Trophoblast cell (in vitro differentiated cells and primary cell): ENCODE results near the gene LRRC4.

Experiments used
- DNase-seq, 2 donors: peaks; one replicate each; pipeline ENCODE4 v3.0.0-alpha.2; 2016
- H2AFZ ChIP-seq: 2 replicates; pipeline ENCODE4 v1.6.1; 2013; ENCODE audit warnings: low read length, moderate library complexity, mild to moderate bottlenecking; ENCODE audit not compliant: insufficient read depth, poor library complexity
- H2AK5ac ChIP-seq: 2 replicates; pipeline ENCODE4 v1.6.1; 2013; ENCODE audit warnings: mild to moderate bottlenecking, low read length
- H2BK120ac ChIP-seq: 2 replicates; pipeline ENCODE4 v1.6.1; 2013; ENCODE audit warnings: low read length, mild to moderate bottlenecking, moderate library complexity; ENCODE audit not compliant: insufficient read depth, poor library complexity
- H2BK12ac ChIP-seq: 2 replicates; pipeline ENCODE4 v1.6.1; 2013; ENCODE audit warnings: mild to moderate bottlenecking, low read length, moderate library complexity
- H2BK5ac ChIP-seq: 2 replicates; pipeline ENCODE4 v1.6.1; 2013; ENCODE audit warnings: low read length, low read depth, moderate library complexity, mild to moderate bottlenecking; ENCODE audit not compliant: poor library complexity
- H3K14ac ChIP-seq: 2 replicates; pipeline ENCODE4 v1.6.1; 2013; ENCODE audit warnings: mild to moderate bottlenecking, low read length
- H3K18ac ChIP-seq: 2 replicates; pipeline ENCODE4 v1.6.1; 2013; ENCODE audit warnings: mild to moderate bottlenecking, low read length
- H3K23ac ChIP-seq: 2 replicates; pipeline ENCODE4 v1.6.1; 2013; ENCODE audit warnings: low read length
- H3K27ac ChIP-seq: 2 replicates; pipeline ENCODE4 v1.5.1; 2013; ENCODE audit warnings: low read depth, mild to moderate bottlenecking, inconsistent platforms, low read length, moderate library complexity
- H3K27me3 ChIP-seq: 2 replicates; pipeline ENCODE4 v1.6.1; 2013; ENCODE audit warnings: inconsistent platforms, mild to moderate bottlenecking, low read length, moderate library complexity; ENCODE audit not compliant: insufficient read depth
- H3K36me3 ChIP-seq, 2 experiments: 1 replicate in 1 of 2; 2 replicates in 1 of 2; pipeline ENCODE4 v1.6.1; 2013; ENCODE audit warnings: low read length in 2 of 2, mild to moderate bottlenecking in 2 of 2, moderate library complexity in 1 of 2; ENCODE audit not compliant: insufficient read depth in 2 of 2, control insufficient read depth in 1 of 2
- H3K4ac ChIP-seq: 2 replicates; pipeline ENCODE4 v1.6.1; 2013; ENCODE audit warnings: low read depth, mild to moderate bottlenecking, low read length, moderate library complexity
- H3K4me1 ChIP-seq, 2 experiments: 1 replicate in 1 of 2; 2 replicates in 1 of 2; pipeline ENCODE4 v1.6.1; 2013; ENCODE audit warnings: low read length in 2 of 2, mild to moderate bottlenecking in 2 of 2, moderate library complexity in 1 of 2; ENCODE audit not compliant: insufficient read depth in 2 of 2, control insufficient read depth in 1 of 2
- H3K4me2 ChIP-seq: 2 replicates; pipeline ENCODE4 v1.6.1; 2013; ENCODE audit warnings: inconsistent platforms, mild to moderate bottlenecking, low read length, moderate library complexity
- H3K4me3 ChIP-seq: 2 replicates; pipeline ENCODE4 v1.5.1; 2013; ENCODE audit warnings: mild to moderate bottlenecking, low read depth, low read length, inconsistent platforms
- H3K79me1 ChIP-seq: one replicate; pipeline ENCODE4 v1.6.1; 2013; ENCODE audit warnings: low read length
- H3K79me2 ChIP-seq: 2 replicates; pipeline ENCODE4 v1.6.1; 2013; ENCODE audit warnings: low read length, mild to moderate bottlenecking; ENCODE audit not compliant: control insufficient read depth, insufficient read depth, poor library complexity
- H3K9ac ChIP-seq: 2 replicates; pipeline ENCODE4 v1.6.1; 2013; ENCODE audit warnings: mild to moderate bottlenecking, low read length
- H3K9me3 ChIP-seq: 2 replicates; pipeline ENCODE4 v1.6.1; 2013; ENCODE audit warnings: low read depth, mild to moderate bottlenecking, control low read depth, inconsistent platforms, low read length; ENCODE audit not compliant: insufficient read depth
- H4K12ac ChIP-seq: 2 replicates; pipeline ENCODE4 v1.6.1; 2013; ENCODE audit warnings: low read depth, mild to moderate bottlenecking, low read length, moderate library complexity
- H4K8ac ChIP-seq: 2 replicates; pipeline ENCODE4 v1.6.1; 2013; ENCODE audit warnings: low read depth, mild to moderate bottlenecking, low read length, moderate library complexity
- H4K91ac ChIP-seq: one replicate; pipeline ENCODE4 v1.6.1; 2013; ENCODE audit warnings: low read depth, mild to moderate bottlenecking, low read length, moderate library complexity
- WGBS: extraction: QIAGEN DNeasy Blood & Tissue Kit; methylation state at CpG from one replicate; pipeline ENCODE4 v1.1.7; 2013; ENCODE audit warnings: missing lambda C conversion rate; ENCODE audit not compliant: insufficient read length, insufficient coverage; ENCODE audit errors: extremely low coverage; 5-methylcytosine and 5-hydroxymethylcytosine counted together

Gene LRRC4

GRCh38 chr7:128036226-128036940 lies 5.1 kb upstream of the LRRC4 start:
- H4K8ac ChIP-seq: no peak overlapping the region
- no CpG with 5 or more reads among the region's 4 CpGs for WGBS
- H2AFZ ChIP-seq: no peak overlapping the region
- no peak overlapping the region for H2BK5ac ChIP-seq
- H3K18ac ChIP-seq: no peak overlapping the region
- H2AK5ac ChIP-seq: no peak overlapping the region
- H3K4me3 ChIP-seq: no peak overlapping the region
- H3K27ac ChIP-seq: no peak overlapping the region
- H3K79me1 ChIP-seq: no peaks in the 10 kb centered on the region
- no peak overlapping the region for H3K4ac ChIP-seq
- H3K4me1 ChIP-seq: peaks cover 3 to 6% of the 10 kb centered on the region in 2 experiments
- H3K27me3 ChIP-seq: peaks cover 6% of the 10 kb centered on the region
- no peak overlapping the region for H4K91ac ChIP-seq
- no peak for DNase-seq
- H3K36me3 ChIP-seq: peaks cover 0 to 5% of the 10 kb centered on the region in 2 experiments
- H4K12ac ChIP-seq: no peak overlapping the region
- no peak overlapping the region for H2BK120ac ChIP-seq
- H3K14ac ChIP-seq: no peak overlapping the region
- no peak overlapping the region for H2BK12ac ChIP-seq
- no peak overlapping the region for H3K9ac ChIP-seq
- H3K79me2 ChIP-seq: no peaks in the 10 kb centered on the region
- no peak overlapping the region for H3K23ac ChIP-seq
- H3K4me2 ChIP-seq: no peak overlapping the region
- H3K9me3 ChIP-seq: no peaks in the 10 kb centered on the region

- DNase-seq: peak in 1 of 2 donors; percentile 17
- peaks cover 8% of the 10 kb centered on the region for H3K27me3 ChIP-seq
- no peak overlapping the region for H3K23ac ChIP-seq
- no peak overlapping the region for H2BK5ac ChIP-seq
- WGBS: no CpG with 5 or more reads among the region's 3 CpGs
- H4K12ac ChIP-seq: no peak overlapping the region
- no peak overlapping the region for H4K8ac ChIP-seq
- no peak overlapping the region for H4K91ac ChIP-seq
- H3K79me1 ChIP-seq: no peaks in the 10 kb centered on the region
- H3K27ac ChIP-seq: no peak overlapping the region
- H3K9me3 ChIP-seq: no peaks in the 10 kb centered on the region
- H3K4me3 ChIP-seq: no peak overlapping the region
- no peak overlapping the region for H3K4me2 ChIP-seq
- no peak overlapping the region for H2AFZ ChIP-seq
- H3K36me3 ChIP-seq: peaks cover 0 to 5% of the 10 kb centered on the region in 2 experiments
- no peak overlapping the region for H3K9ac ChIP-seq
- no peaks in the 10 kb centered on the region for H3K79me2 ChIP-seq
- no peak overlapping the region for H2AK5ac ChIP-seq
- no peak overlapping the region for H3K18ac ChIP-seq
- no peak overlapping the region for H3K4ac ChIP-seq
- no peak overlapping the region for H3K14ac ChIP-seq
- H3K4me1 ChIP-seq: peaks cover 3 to 7% of the 10 kb centered on the region in 2 experiments
- H2BK120ac ChIP-seq: no peak overlapping the region
- no peak overlapping the region for H2BK12ac ChIP-seq
Observed at GRCh38 chr7:128035712-128036111, 4.5 kb upstream of the LRRC4 start.

GRCh38 chr7:128034825-128035224 lies 3.6 kb upstream of the LRRC4 start:
- peaks cover 9 to 14% of the 10 kb centered on the region in 2 experiments for H3K4me1 ChIP-seq
- H3K18ac ChIP-seq: no peak overlapping the region
- peaks cover 4% of the 10 kb centered on the region for H3K9me3 ChIP-seq
- peaks cover 0 to 5% of the 10 kb centered on the region in 2 experiments for H3K36me3 ChIP-seq
- H2AFZ ChIP-seq: no peak overlapping the region
- H4K12ac ChIP-seq: no peak overlapping the region
- no peak overlapping the region for H3K4me2 ChIP-seq
- H3K4ac ChIP-seq: no peak overlapping the region
- peaks cover 8% of the 10 kb centered on the region for H3K27me3 ChIP-seq
- H3K9ac ChIP-seq: no peak overlapping the region
- no peak overlapping the region for H3K14ac ChIP-seq
- no peak overlapping the region for H2AK5ac ChIP-seq
- H3K23ac ChIP-seq: no peak overlapping the region
- H3K27ac ChIP-seq: no peak overlapping the region
- H2BK5ac ChIP-seq: no peak overlapping the region
- no peak overlapping the region for H3K4me3 ChIP-seq
- H3K79me2 ChIP-seq: no peaks in the 10 kb centered on the region
- no peak overlapping the region for H2BK12ac ChIP-seq
- no peak overlapping the region for H2BK120ac ChIP-seq
- no peak for DNase-seq
- no peaks in the 10 kb centered on the region for H3K79me1 ChIP-seq
- no CpG with 5 or more reads among the region's 2 CpGs for WGBS
- no peak overlapping the region for H4K91ac ChIP-seq
- no peak overlapping the region for H4K8ac ChIP-seq

GRCh38 chr7:128033246-128033645 lies 2.0 kb upstream of the LRRC4 start:
- WGBS: no CpG with 5 or more reads among the region's 9 CpGs
- no peak overlapping the region for H3K14ac ChIP-seq
- H2BK120ac ChIP-seq: no peak overlapping the region

More at GRCh38 chr7:128033246-128033645, 2.0 kb upstream of the LRRC4 start:
- Histone ChIP-seq H3K9me3 (peaks cover 6% of the 10 kb centered on the region), H3K4ac (no peak overlapping the region), H3K79me1 (no peaks in the 10 kb centered on the region), H3K23ac (no peak overlapping the region), H3K18ac (no peak overlapping the region), H3K27ac (no peak overlapping the region), H2AFZ (no peak overlapping the region), H3K9ac (no peak overlapping the region), H3K27me3 (peaks cover 8% of the 10 kb centered on the region), H3K79me2 (no peaks in the 10 kb centered on the region), H4K8ac (no peak overlapping the region), H2BK12ac (no peak overlapping the region), H3K4me3 (no peak overlapping the region), H4K12ac (no peak overlapping the region), H3K4me1 (peaks cover 9 to 14% of the 10 kb centered on the region in 2 experiments), H4K91ac (no peak overlapping the region), H2BK5ac (no peak overlapping the region), H3K36me3 (peaks cover 11% of the 10 kb centered on the region in 2 experiments), H3K4me2 (peak overlapping the region; percentile 97), H2AK5ac (no peak overlapping the region)
- DNase-seq: no peak
